ENCODE measurements around the gene ATP8B4. TPM values are rescaled to one million over a fixed set of nuclear protein-coding genes. Genes with fewer than 3 reads are reported as not detected.
A peak's percentile ranks its signal among the peaks of the same experiment; 100 is the strongest.

ATP8B4 gene
- total RNA-seq, 1 donor from 2014 or later, result 1.1 TPM

DNA sequence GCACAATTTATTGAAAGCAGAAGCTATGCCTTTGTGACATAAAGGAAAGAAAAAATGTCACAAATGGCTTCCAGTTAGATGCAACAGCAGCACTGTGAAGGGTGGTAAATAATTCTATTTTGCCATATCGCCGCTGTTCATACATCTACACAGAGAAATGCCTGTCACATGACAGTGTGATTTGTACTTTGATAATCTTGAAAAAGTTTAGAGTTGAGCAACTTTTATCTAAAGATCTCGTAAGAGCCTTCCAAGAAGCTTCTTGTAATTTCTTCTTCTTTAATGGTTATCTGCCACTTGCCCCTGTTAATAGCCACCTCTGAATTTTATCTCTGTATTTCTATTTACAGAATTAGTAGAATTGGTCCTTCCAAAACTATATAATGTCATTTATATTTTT is 192.3 kb downstream of the ATP8B4 start:
- no peak for DNase-seq (ENCODE audit: low read depth)

DNA sequence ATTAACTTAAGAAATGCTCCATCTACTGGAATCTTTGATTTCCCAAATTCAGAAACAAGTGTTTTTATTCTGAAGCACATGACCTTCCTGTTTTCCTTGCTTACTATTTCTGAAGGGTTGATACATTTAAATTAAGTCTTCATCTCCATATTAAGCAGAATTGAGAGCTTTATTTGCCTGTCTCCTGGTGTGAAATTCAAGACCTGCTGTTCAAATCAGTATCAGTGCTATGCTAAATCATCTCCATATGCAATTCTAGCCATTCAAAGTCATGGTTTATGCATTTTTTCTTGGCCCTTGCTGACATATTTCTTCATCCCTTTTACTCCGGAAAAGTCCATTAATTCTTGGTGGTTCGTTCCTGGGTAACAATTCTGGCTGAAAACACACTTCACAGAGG is 195.4 kb downstream of the ATP8B4 start:
- no peak for FAIRE-seq
- TF ChIP-seq CTCF (IDR thresholded peaks at IDR 0.05; ENCODE audit: insufficient read depth, low read length, severe bottlenecking), result no peak
- Histone ChIP-seq H3K36me3 (ENCODE audit: control insufficient read depth, insufficient read depth, low read length) (no peaks in the 10 kb centered on the region), H3K4me3 (ENCODE audit: low read depth, low read length) (no peak overlapping the region), H3K27me3 (ENCODE audit: control insufficient read depth, insufficient read depth, low read length) (peaks cover 1% of the 10 kb centered on the region)
- DNase-seq (ENCODE audit: low read depth), result no peak

More for the DNA sequence above, 192.3 kb downstream of the ATP8B4 start:
- Histone ChIP-seq H3K36me3 (ENCODE audit: control insufficient read depth, insufficient read depth, low read length) (no peaks in the 10 kb centered on the region), H3K4me3 (ENCODE audit: low read depth, low read length) (no peak overlapping the region), H3K27me3 (ENCODE audit: control insufficient read depth, insufficient read depth, low read length) (peaks cover 1% of the 10 kb centered on the region)
- FAIRE-seq, result no peak
- no peak for TF ChIP-seq CTCF (IDR thresholded peaks at IDR 0.05; ENCODE audit: insufficient read depth, low read length, severe bottlenecking)

DNA sequence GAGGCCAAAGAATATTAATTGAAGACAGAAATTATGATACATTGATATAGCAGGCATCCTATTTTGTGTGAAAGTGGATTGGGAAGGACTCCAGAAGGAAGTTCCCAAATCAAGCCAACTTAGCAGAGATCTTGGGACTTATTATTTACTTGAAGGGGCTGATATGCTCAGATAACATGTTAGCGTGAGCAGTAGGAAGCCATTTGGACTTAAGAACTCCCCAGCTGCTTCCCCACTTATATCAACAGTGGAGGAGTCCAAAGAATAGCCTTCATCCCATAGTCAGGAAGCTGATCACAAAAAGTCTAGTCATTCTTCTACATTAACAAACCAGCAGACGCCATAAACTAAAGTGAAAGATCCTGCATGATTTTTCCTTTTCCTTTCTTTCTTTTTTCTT is 200.0 kb downstream of the ATP8B4 start:
- no peak overlapping the region for H3K4me3 ChIP-seq (ENCODE audit: low read depth, low read length)
- H3K27me3 ChIP-seq (ENCODE audit: control insufficient read depth, insufficient read depth, low read length), result no peaks in the 10 kb centered on the region
- no peak for TF ChIP-seq CTCF (IDR thresholded peaks at IDR 0.05; ENCODE audit: insufficient read depth, low read length, severe bottlenecking)
- FAIRE-seq, result no peak
- DNase-seq (ENCODE audit: low read depth), result no peak
- H3K36me3 ChIP-seq (ENCODE audit: control insufficient read depth, insufficient read depth, low read length), result no peaks in the 10 kb centered on the region

DNA sequence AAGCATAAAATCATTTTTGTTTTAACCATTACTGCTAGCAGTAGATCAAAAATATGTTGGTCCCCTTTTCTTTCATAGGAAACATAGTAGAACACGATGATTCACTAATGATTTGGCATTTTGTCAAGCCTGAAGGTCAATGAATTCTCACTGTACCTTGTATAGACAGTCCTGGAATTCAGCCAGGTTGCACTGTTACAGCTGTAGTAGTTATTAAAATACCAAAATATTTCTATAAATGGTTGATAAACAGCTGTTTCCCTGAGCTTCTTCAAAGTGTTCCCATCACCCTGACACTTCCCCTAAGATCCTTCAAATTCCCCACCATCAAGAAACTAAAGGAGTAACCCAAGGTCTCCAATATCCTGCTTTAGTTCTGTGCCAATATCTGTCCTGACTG is 200.9 kb downstream of the ATP8B4 start:
- no peak for TF ChIP-seq CTCF (IDR thresholded peaks at IDR 0.05; ENCODE audit: insufficient read depth, low read length, severe bottlenecking)
- peak; percentile 38 for DNase-seq (ENCODE audit: low read depth)
- Histone ChIP-seq H3K4me3 (ENCODE audit: low read depth, low read length) (no peak overlapping the region), H3K36me3 (ENCODE audit: control insufficient read depth, insufficient read depth, low read length) (no peaks in the 10 kb centered on the region), H3K27me3 (ENCODE audit: control insufficient read depth, insufficient read depth, low read length) (no peaks in the 10 kb centered on the region)
- no peak for FAIRE-seq

GRCh38 chr15:49916998-49917397 is 202.0 kb downstream of the ATP8B4 start:
- TF ChIP-seq CTCF (IDR thresholded peaks at IDR 0.05; ENCODE audit: insufficient read depth, low read length, severe bottlenecking), result no peak
- no peak for FAIRE-seq
- DNase-seq (ENCODE audit: low read depth), result no peak

GRCh38 chr15:49915822-49916221 is 203.2 kb downstream of the ATP8B4 start:
- FAIRE-seq (no peak), DNase-seq (ENCODE audit: low read depth) (no peak)
- H3K27me3 ChIP-seq (ENCODE audit: control insufficient read depth, insufficient read depth, low read length), result no peaks in the 10 kb centered on the region
- H3K36me3 ChIP-seq (ENCODE audit: control insufficient read depth, insufficient read depth, low read length), result no peaks in the 10 kb centered on the region
- no peak for TF ChIP-seq CTCF (IDR thresholded peaks at IDR 0.05; ENCODE audit: insufficient read depth, low read length, severe bottlenecking)
- H3K4me3 ChIP-seq (ENCODE audit: low read depth, low read length), result no peak overlapping the region

More at GRCh38 chr15:49916998-49917397, 202.0 kb downstream of the ATP8B4 start:
- no peak overlapping the region for H3K4me3 ChIP-seq (ENCODE audit: low read depth, low read length)
- no peaks in the 10 kb centered on the region for H3K36me3 ChIP-seq (ENCODE audit: control insufficient read depth, insufficient read depth, low read length)
- no peaks in the 10 kb centered on the region for H3K27me3 ChIP-seq (ENCODE audit: control insufficient read depth, insufficient read depth, low read length)
